ENCODE data around the gene TMPRSS11D. TPM values are rescaled to one million over a fixed set of nuclear protein-coding genes. Genes with fewer than 3 reads are reported as not detected.

Gene TMPRSS11D
- total RNA-seq, 2 experiments from 2014 or later, result not detected

DNA sequence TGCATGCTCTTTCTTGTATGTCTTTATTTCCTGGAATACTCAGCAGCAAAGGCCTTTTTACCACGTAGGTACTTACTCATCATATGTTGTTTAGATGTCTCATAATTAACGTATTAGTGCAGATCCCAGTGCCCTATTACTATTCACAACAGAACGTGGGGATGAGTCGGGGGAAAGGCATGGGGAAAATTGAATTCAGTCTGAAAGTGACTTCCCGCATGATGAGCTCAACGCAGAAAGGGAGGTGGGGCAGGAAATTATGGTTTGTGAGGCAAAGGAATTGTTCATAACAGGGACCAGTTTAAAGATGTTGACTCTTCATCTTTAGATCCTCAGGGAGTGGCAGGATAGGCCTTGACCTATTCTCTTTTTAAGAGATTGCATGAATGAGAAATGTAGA, 2.0 kb upstream of the TMPRSS11D start:
- Mint-ChIP-seq H3K27me3 (ENCODE audit: low read depth) (peaks cover 6% of the 10 kb centered on the region), H3K4me1 (ENCODE audit: low read depth) (no peaks in the 10 kb centered on the region), H3K27ac (no peak overlapping the region), H3K9me3 (no peaks in the 10 kb centered on the region), H3K4me3 (no peak overlapping the region), H3K36me3 (ENCODE audit: low read depth) (no peaks in the 10 kb centered on the region)
- intact Hi-C loops (cut with micrococcal nuclease), result no loop called here
- CTCF ChIA-PET, result no interaction called here
- no peak for DNase-seq

DNA sequence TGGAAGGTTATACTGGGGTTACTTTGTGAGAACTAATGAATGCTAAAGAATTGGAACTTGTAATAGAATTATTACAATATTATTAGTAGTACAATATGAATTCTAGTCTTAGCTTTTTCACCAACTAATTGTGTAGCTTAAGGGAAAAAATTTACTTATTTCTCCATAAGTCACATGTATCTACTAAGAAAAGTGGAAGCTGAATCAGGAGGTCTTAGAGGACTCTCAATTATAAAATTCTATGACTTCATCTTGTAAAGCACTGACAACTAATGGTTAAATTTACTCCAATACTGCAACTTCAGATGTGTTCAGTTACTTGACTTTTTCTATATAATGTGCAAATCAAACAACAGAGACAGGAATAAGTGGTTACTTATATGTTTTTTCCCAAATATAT, 899 bp upstream of the TMPRSS11D start:
- no peaks in the 10 kb centered on the region for H3K36me3 Mint-ChIP-seq (ENCODE audit: low read depth)
- DNase-seq, result no peak

DNA sequence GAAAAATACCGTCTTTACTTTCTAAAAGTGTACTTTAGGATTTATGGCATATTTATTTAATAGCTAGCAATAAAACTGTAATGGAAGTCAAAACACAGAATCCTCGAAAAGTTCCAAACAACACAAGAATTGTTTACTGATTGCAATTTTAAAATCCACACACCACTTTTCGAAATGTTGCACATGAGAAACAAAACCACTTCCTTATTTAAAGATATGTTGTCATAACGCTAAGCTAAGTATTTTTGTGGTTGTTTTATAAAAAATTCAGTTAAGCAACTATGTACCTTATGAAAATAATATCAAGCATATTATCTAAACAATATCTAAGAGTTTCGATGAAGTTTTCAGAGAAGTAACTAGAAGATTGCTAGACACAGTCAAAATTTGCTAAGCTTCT, 344 bp downstream of the TMPRSS11D start:
- no peak for DNase-seq
- CTCF ChIA-PET, result interaction anchor here (0.6 to 2.6 kb wide), 3 partner anchors 19 to 59 kb away, joined by 3 to 8 read pairs (median 3); no protein-coding TSS in a partner anchor
- no peaks in the 10 kb centered on the region for H3K9me3 Mint-ChIP-seq
- intact Hi-C loops (cut with micrococcal nuclease), result no loop called here
- H3K27me3 Mint-ChIP-seq (ENCODE audit: low read depth), result peaks cover 8% of the 10 kb centered on the region
- no peak overlapping the region for H3K4me3 Mint-ChIP-seq
- H3K27ac Mint-ChIP-seq, result no peak overlapping the region
- no peaks in the 10 kb centered on the region for H3K4me1 Mint-ChIP-seq (ENCODE audit: low read depth)
- no peaks in the 10 kb centered on the region for H3K36me3 Mint-ChIP-seq (ENCODE audit: low read depth)

More for the DNA sequence above, 899 bp upstream of the TMPRSS11D start:
- no peaks in the 10 kb centered on the region for H3K9me3 Mint-ChIP-seq
- no peak overlapping the region for H3K4me3 Mint-ChIP-seq
- CTCF ChIA-PET, result interaction anchor here (2.6 kb wide), 1 partner anchor 27 kb away, joined by 8 read pairs; no protein-coding TSS in a partner anchor
- intact Hi-C loops (cut with micrococcal nuclease), result no loop called here
- H3K4me1 Mint-ChIP-seq (ENCODE audit: low read depth), result no peaks in the 10 kb centered on the region
- H3K27ac Mint-ChIP-seq, result no peak overlapping the region
- H3K27me3 Mint-ChIP-seq (ENCODE audit: low read depth), result peaks cover 6% of the 10 kb centered on the region

DNA sequence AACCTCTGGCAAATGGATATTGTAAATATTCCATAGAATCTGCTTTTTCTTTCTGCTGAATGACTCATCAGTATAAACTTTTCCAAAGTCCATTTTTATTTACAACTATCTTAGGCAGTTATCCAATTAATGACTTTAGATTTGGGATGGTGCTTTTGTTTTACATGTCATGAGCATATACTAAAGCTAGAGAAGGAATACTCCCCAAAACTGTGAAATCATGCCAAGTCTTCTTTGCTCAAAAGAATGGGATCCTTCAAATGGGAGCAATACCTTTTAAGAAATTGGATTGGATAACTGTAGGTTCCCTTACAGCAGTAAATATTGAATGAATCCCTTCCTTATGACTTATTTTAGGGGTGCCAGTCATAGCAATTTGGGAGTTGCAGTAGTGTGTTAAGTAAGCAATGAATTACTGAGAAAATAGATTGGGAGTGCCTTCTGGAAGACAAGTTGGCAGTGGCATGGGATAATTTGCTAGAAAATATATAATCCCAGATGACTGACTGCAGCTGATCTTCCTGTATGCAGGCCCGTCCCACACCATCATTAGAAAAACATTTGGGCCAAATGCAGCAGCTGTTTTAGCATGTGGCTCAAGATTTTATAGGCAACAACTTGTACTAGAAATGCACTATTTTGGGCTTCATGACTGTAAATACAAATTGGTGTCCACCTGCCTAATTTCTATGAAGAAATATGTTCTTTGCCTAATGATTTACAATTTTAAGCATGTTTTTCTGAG, 2.8 kb downstream of the TMPRSS11D start:
- no peaks in the 10 kb centered on the region for H3K4me1 Mint-ChIP-seq (ENCODE audit: low read depth)
- intact Hi-C loops (cut with micrococcal nuclease), result no loop called here
- DNase-seq, result no peak
- no peak overlapping the region for H3K4me3 Mint-ChIP-seq
- H3K27ac Mint-ChIP-seq, result no peak overlapping the region
- H3K27me3 Mint-ChIP-seq (ENCODE audit: low read depth), result peaks cover 14% of the 10 kb centered on the region
- no peaks in the 10 kb centered on the region for H3K9me3 Mint-ChIP-seq
- H3K36me3 Mint-ChIP-seq (ENCODE audit: low read depth), result no peaks in the 10 kb centered on the region
- CTCF ChIA-PET, result no interaction called here

DNA sequence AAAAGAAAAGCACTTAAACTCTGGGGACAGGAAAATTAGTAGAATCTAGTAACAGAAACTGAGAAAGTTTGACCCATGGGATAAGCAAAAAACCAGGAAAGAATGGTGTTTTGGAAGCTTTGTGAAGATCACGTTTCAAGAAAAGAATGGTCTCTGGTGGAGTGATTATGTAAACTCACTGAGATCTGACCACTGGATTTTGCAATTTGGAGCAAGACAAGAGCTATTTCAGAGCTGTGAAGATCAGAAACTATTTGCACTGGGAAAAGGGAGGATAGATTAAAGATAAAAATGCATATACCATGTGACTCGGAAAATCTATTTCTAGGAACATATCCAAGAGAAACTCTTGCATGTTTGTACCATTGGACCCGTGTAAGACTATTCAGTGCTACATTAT, 4.3 kb downstream of the TMPRSS11D start:
- intact Hi-C loops (cut with micrococcal nuclease), result no loop called here
- no peak overlapping the region for H3K27ac Mint-ChIP-seq
- H3K9me3 Mint-ChIP-seq, result no peaks in the 10 kb centered on the region
- no peak overlapping the region for H3K4me3 Mint-ChIP-seq
- H3K4me1 Mint-ChIP-seq (ENCODE audit: low read depth), result no peaks in the 10 kb centered on the region
- no peaks in the 10 kb centered on the region for H3K36me3 Mint-ChIP-seq (ENCODE audit: low read depth)
- CTCF ChIA-PET, result no interaction called here
- H3K27me3 Mint-ChIP-seq (ENCODE audit: low read depth), result peaks cover 14% of the 10 kb centered on the region
- no peak for DNase-seq

DNA sequence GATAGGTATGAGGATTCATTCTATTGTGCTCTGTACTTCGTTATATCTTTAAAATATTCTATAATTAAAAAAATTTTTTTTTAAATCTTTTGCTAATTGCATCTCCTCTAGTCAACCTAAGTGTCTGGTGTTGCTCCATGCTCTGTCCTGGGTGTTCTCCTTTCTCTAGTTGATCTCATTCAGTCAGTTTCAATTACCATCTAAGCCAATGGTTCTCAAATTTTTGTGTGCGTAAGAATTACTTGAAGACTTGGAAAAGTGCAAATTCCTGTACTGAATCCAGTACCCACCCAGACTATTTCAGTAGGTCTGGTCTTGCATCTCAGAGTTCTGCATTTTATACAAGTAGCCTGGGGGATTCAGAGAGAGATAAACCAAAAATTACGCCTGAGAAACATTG, 6.7 kb downstream of the TMPRSS11D start:
- H3K36me3 Mint-ChIP-seq (ENCODE audit: low read depth), result no peaks in the 10 kb centered on the region

DNA sequence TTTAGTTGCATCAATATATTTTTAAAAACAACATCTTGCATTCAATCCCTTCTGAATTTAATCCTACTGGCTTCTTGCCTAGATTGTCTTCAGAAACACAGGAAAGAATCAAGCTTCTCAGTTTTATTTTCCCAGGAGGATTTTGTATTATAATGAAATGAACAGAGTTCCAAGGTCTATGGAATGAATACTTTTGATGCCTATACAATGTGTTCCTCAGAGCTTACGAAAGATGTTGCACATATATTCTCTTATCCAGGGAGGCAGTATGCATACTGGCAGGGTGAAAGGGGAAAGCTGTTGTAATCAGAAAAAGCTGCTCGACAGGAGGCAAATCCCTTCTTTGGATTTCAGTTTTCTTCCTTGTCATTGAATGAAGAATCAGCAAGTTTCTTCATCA, 8.8 kb downstream of the TMPRSS11D start:
- CTCF ChIA-PET, result interaction anchor here (0.6 kb wide), 1 partner anchor 44 kb away, joined by 3 read pairs; no protein-coding TSS in a partner anchor
- no peaks in the 10 kb centered on the region for H3K4me1 Mint-ChIP-seq (ENCODE audit: low read depth)
- intact Hi-C loops (cut with micrococcal nuclease), result no loop called here

More for the DNA sequence above, 6.7 kb downstream of the TMPRSS11D start:
- peaks cover 14% of the 10 kb centered on the region for H3K27me3 Mint-ChIP-seq (ENCODE audit: low read depth)
- no peak overlapping the region for H3K27ac Mint-ChIP-seq
- CTCF ChIA-PET, result interaction anchor here (0.5 kb wide), 1 partner anchor 393 kb away, joined by 5 read pairs; no protein-coding TSS in a partner anchor
- intact Hi-C loops (cut with micrococcal nuclease), result no loop called here
- no peaks in the 10 kb centered on the region for H3K4me1 Mint-ChIP-seq (ENCODE audit: low read depth)
- no peak overlapping the region for H3K4me3 Mint-ChIP-seq
- DNase-seq, result no peak
- H3K9me3 Mint-ChIP-seq, result no peaks in the 10 kb centered on the region

DNA sequence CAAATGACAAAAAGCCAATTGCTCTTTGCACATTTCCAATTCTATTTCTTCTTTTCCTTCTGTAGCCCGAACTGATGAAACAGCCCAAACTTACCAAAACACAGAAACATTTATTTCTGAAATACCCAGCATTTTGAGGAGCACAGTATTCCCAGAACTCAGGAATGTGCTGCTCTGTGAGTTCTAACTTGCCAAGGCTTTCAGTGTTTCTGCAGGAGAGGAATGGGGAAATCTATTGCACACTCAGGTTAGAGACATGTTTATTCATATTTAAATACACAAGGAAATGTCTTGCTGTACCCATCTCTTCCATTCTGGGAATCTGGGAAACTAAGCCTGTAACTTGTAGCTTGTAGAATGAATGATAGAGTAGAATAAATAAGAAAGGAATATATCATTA, 10.7 kb downstream of the TMPRSS11D start:
- Mint-ChIP-seq H3K36me3 (ENCODE audit: low read depth) (no peaks in the 10 kb centered on the region), H3K4me3 (no peak overlapping the region), H3K27ac (no peak overlapping the region), H3K9me3 (no peaks in the 10 kb centered on the region), H3K4me1 (ENCODE audit: low read depth) (no peaks in the 10 kb centered on the region), H3K27me3 (ENCODE audit: low read depth) (peaks cover 13% of the 10 kb centered on the region)
- intact Hi-C loops (cut with micrococcal nuclease), result no loop called here
- no peak for DNase-seq
- CTCF ChIA-PET, result no interaction called here

More for the DNA sequence above, 8.8 kb downstream of the TMPRSS11D start:
- Mint-ChIP-seq H3K27me3 (ENCODE audit: low read depth) (peaks cover 16% of the 10 kb centered on the region), H3K4me3 (no peak overlapping the region), H3K9me3 (no peaks in the 10 kb centered on the region), H3K27ac (no peak overlapping the region), H3K36me3 (ENCODE audit: low read depth) (no peaks in the 10 kb centered on the region)
- DNase-seq, result no peak

DNA sequence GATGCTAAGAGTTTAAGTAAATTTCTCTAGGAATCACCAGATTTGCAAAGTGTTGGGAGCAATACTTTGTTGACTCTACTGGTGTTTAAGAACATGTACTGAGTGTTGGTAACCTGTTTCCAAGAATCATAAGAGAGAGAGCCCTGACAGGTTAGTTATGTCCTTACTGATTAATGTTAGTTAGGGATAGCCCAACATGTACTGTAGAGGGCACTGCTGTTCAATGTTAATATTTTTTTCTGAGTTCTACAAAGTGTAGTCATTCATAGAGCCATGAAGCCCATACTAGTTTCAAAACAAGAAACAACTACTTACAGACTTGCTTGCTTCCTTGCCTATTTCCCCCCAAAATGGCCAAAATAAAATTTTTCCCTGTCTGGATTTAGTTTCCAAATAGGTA, 11.9 kb downstream of the TMPRSS11D start:
- Mint-ChIP-seq H3K36me3 (ENCODE audit: low read depth) (no peaks in the 10 kb centered on the region), H3K27ac (no peak overlapping the region), H3K4me1 (ENCODE audit: low read depth) (no peaks in the 10 kb centered on the region), H3K27me3 (ENCODE audit: low read depth) (peaks cover 9% of the 10 kb centered on the region), H3K4me3 (no peak overlapping the region), H3K9me3 (no peaks in the 10 kb centered on the region)
- no peak for DNase-seq
- intact Hi-C loops (cut with micrococcal nuclease), result loop anchor here (1.0 kb wide), 2 partner anchors 38 to 303 kb away; no protein-coding TSS in a partner anchor
- CTCF ChIA-PET, result no interaction called here

DNA sequence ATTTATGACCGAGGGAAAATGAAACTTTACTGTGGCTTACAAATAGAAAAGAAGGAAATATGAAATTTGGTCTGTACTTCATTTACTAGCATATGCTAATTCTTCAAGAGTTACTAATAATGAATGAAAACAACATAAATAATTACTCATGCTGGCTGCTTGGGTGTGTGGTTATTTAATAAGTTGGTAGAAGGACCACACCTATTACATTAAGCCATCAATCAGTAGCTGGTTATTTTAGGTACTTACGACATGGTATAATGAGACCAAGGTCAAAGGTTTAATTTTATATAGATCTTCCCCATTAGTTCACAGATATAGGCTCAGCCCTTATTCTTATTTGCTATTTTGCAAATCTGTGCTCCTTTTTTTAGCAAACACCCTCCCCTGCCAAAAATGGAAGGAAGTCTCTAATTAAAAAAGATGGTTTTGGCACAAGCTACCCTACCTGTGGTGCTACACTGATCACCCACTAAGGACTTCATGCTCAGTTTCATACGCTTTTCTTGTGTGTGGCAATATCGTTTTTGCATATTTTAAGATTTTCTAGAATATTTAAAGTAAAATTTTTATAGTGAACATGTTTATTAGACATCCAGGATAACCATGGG, 14.1 kb downstream of the TMPRSS11D start:
- Mint-ChIP-seq H3K27ac (no peak overlapping the region), H3K9me3 (peaks cover 2% of the 10 kb centered on the region), H3K27me3 (ENCODE audit: low read depth) (peaks cover 2% of the 10 kb centered on the region), H3K4me3 (no peak overlapping the region), H3K4me1 (ENCODE audit: low read depth) (no peaks in the 10 kb centered on the region), H3K36me3 (ENCODE audit: low read depth) (no peaks in the 10 kb centered on the region)
- DNase-seq, result no peak
- intact Hi-C loops (cut with micrococcal nuclease), result no loop called here
- CTCF ChIA-PET, result interaction anchor here (0.5 kb wide), 1 partner anchor 505 kb away, joined by 3 read pairs; no protein-coding TSS in a partner anchor

DNA sequence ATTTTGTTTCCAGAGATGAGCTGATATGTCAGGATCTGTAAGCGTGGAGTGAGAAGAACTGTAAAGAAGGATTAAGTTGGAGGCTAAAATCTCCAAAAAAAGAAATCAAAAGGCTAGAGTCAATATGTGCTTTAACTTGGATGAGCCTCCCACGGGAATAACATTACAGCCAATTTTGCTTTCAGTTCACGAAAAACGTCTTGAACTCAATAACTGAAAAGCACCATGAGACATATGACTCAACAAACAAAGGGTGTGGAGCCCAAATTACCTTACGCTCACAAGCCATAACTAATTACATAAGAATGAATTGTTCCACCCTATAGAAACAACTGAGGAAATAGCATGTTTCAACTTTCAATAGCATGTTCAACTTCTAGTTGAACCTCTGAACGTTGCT, 22.3 kb downstream of the TMPRSS11D start:
- peaks cover 2% of the 10 kb centered on the region for H3K9me3 Mint-ChIP-seq
- intact Hi-C loops (cut with micrococcal nuclease), result no loop called here
- H3K27me3 Mint-ChIP-seq (ENCODE audit: low read depth), result peaks cover 4% of the 10 kb centered on the region
- H3K27ac Mint-ChIP-seq, result no peak overlapping the region
- CTCF ChIA-PET, result no interaction called here
- H3K4me1 Mint-ChIP-seq (ENCODE audit: low read depth), result no peaks in the 10 kb centered on the region
- no peaks in the 10 kb centered on the region for H3K36me3 Mint-ChIP-seq (ENCODE audit: low read depth)
- no peak overlapping the region for H3K4me3 Mint-ChIP-seq
- no peak for DNase-seq

DNA sequence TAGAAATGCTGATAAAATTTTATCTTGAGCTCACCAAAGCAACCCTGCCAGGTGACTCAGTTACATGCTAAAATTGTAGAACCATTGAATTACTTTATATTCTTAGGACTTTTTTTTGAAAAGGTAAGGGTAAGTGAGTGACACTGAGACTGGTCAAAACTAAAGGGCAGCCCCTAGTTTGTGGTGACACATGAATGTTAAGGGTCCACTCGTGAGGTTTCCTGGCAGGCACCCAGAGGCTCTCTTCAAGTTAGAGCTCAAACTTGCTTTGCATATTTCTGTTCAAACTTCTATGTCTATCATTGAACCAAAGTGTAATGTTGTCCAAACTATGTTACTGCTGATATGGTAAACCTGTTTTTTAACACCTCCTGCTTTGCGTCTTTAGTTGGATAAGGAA, 30.5 kb downstream of the TMPRSS11D start:
- intact Hi-C loops (cut with micrococcal nuclease), result no loop called here
- no peak for DNase-seq
- Mint-ChIP-seq H3K36me3 (ENCODE audit: low read depth) (no peaks in the 10 kb centered on the region), H3K9me3 (peaks cover 2% of the 10 kb centered on the region), H3K27ac (no peak overlapping the region), H3K4me3 (no peak overlapping the region), H3K4me1 (ENCODE audit: low read depth) (no peaks in the 10 kb centered on the region), H3K27me3 (ENCODE audit: low read depth) (no peaks in the 10 kb centered on the region)
- CTCF ChIA-PET, result no interaction called here

DNA sequence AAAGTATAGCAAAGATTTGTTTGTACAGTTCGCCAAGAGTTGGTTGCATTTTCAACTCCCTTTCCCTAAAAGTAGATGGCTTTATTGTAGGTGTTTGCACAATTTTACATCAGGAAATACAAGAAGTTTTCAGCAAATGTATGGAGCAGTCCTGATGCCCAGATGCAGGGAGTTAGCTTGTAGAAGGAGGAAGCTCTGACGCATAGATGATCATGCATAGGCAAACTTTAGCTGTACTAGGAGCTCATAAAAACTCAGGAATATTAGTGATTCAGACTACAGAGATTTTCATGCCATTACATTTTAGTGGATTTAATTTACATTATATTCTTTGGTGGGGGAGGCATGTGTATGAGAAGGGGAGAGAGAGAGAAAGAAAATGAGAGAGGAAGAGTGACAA, 62.9 kb downstream of the TMPRSS11D start:
- intact Hi-C loops (cut with micrococcal nuclease), result no loop called here
- CTCF ChIA-PET, result interaction anchor here (1.0 kb wide), 1 partner anchor 75 kb away, joined by 3 read pairs; no protein-coding TSS in a partner anchor
- H3K4me3 Mint-ChIP-seq, result no peak overlapping the region
- no peak for DNase-seq
- H3K4me1 Mint-ChIP-seq (ENCODE audit: low read depth), result no peaks in the 10 kb centered on the region
- no peak overlapping the region for H3K27ac Mint-ChIP-seq
- no peaks in the 10 kb centered on the region for H3K36me3 Mint-ChIP-seq (ENCODE audit: low read depth)
- H3K9me3 Mint-ChIP-seq, result peaks cover 9% of the 10 kb centered on the region
- H3K27me3 Mint-ChIP-seq (ENCODE audit: low read depth), result no peaks in the 10 kb centered on the region

Data from activated naive CD4-positive, alpha-beta T cell treated with anti-CD3 and anti-CD28 coated beads for 36 hours (primary cell).